ENCODE data around the gene HOXD1. TPM values are rescaled to one million over a fixed set of nuclear protein-coding genes. Genes with fewer than 3 reads are reported as not detected.
A peak's percentile ranks its signal among the peaks of the same experiment; 100 is the strongest.

HOXD1 gene
- total RNA-seq, 4 donors from 2014 or later: 0.19 TPM; not detected in 3

GRCh38 chr2:176172007-176172894, 16.2 kb upstream of the HOXD1 start:
- WGBS, 2 donors: 31 to 34% methylated on average over 14 to 25 of the region's 60 CpGs
- H3K9me3 ChIP-seq: no peaks in the 10 kb centered on the region
- H3K4me3 ChIP-seq: peak overlapping the region in 1 of 4 donors; percentile 26
- TF ChIP-seq POLR2A (IDR thresholded peaks at IDR 0.05) (no peak), CTCF (IDR thresholded peaks at IDR 0.05) (no peak)
- H3K27ac ChIP-seq: no peak overlapping the region
- DNase-seq: no peak
- no peaks in the 10 kb centered on the region for H3K36me3 ChIP-seq
- peaks cover 26 to 100% (median 42%) of the 10 kb centered on the region in 4 donors for H3K27me3 ChIP-seq
- intact Hi-C loops (cut with DNase I): no loop called here
- peaks cover 0 to 19% (median 0%) of the 10 kb centered on the region in 3 donors for H3K4me1 ChIP-seq

- no peak overlapping the region for H3K4me3 ChIP-seq
- H3K27ac ChIP-seq: no peak overlapping the region
- no peak for DNase-seq
- peaks cover 33 to 100% (median 45%) of the 10 kb centered on the region in 4 donors for H3K27me3 ChIP-seq
- WGBS, 2 donors: 39 to 44% methylated on average over 14 of the region's 14 CpGs
- peaks cover 0 to 25% (median 2%) of the 10 kb centered on the region in 3 donors for H3K4me1 ChIP-seq
- intact Hi-C loops (cut with DNase I): no loop called here
- H3K9me3 ChIP-seq: no peaks in the 10 kb centered on the region
- H3K36me3 ChIP-seq: no peaks in the 10 kb centered on the region
- no peak for TF ChIP-seq CTCF (IDR thresholded peaks at IDR 0.05)
- no peak for TF ChIP-seq POLR2A (IDR thresholded peaks at IDR 0.05)
These were observed 15.4 kb upstream of the HOXD1 start for GRCh38 chr2:176172895-176173566.

- Histone ChIP-seq H3K4me1 (peaks cover 3 to 32% (median 7%) of the 10 kb centered on the region in 3 donors), H3K27me3 (peaks cover 36 to 100% (median 48%) of the 10 kb centered on the region in 4 donors), H3K4me3 (no peak overlapping the region), H3K36me3 (no peaks in the 10 kb centered on the region), H3K9me3 (no peaks in the 10 kb centered on the region), H3K27ac (no peak overlapping the region)
- intact Hi-C loops (cut with DNase I): no loop called here
- no peak for DNase-seq
- TF ChIP-seq POLR2A (IDR thresholded peaks at IDR 0.05): no peak
- WGBS, 2 donors: 19 to 23% methylated on average over 7 of the region's 7 CpGs
These were observed 14.7 kb upstream of the HOXD1 start for GRCh38 chr2:176173567-176174381.

GRCh38 chr2:176174382-176174823, 14.1 kb upstream of the HOXD1 start:
- H3K4me1 ChIP-seq: peaks cover 3 to 36% (median 7%) of the 10 kb centered on the region in 3 donors
- WGBS, 2 donors: 20 to 23% methylated on average over 8 of the region's 14 CpGs
- no peak overlapping the region for H3K27ac ChIP-seq
- peaks cover 36 to 100% (median 49%) of the 10 kb centered on the region in 4 donors for H3K27me3 ChIP-seq
- intact Hi-C loops (cut with DNase I): no loop called here
- H3K9me3 ChIP-seq: no peaks in the 10 kb centered on the region
- no peak overlapping the region for H3K4me3 ChIP-seq
- H3K36me3 ChIP-seq: no peaks in the 10 kb centered on the region
- DNase-seq: no peak
- no peak for TF ChIP-seq POLR2A (IDR thresholded peaks at IDR 0.05)
- no peak for TF ChIP-seq CTCF (IDR thresholded peaks at IDR 0.05)

All from esophagus squamous epithelium (tissue), 5 donors.